Measurements from ENCODE around the gene PALLD.

PALLD gene

GRCh38 chr4:168528131-168528949 is 31.5 kb downstream of the PALLD start:
- DNase-seq, result no peak

- no peak for DNase-seq
These were observed 32.4 kb downstream of the PALLD start for GRCh38 chr4:168529257-168529656.

- no peak for DNase-seq
These were observed 34.5 kb downstream of the PALLD start for GRCh38 chr4:168531305-168531704.

- DNase-seq, result no peak
These were observed 37.7 kb downstream of the PALLD start for GRCh38 chr4:168534535-168534934.

GRCh38 chr4:168535689-168536088 is 38.8 kb downstream of the PALLD start:
- DNase-seq, result no peak

- DNase-seq, result no peak
These were observed 39.6 kb downstream of the PALLD start for GRCh38 chr4:168536448-168536847.

GRCh38 chr4:168537086-168537485 is 40.2 kb downstream of the PALLD start:
- no peak for DNase-seq

GRCh38 chr4:168537571-168537970 is 40.7 kb downstream of the PALLD start:
- DNase-seq, result no peak

GRCh38 chr4:168538632-168539031 is 41.8 kb downstream of the PALLD start:
- DNase-seq, result no peak

- DNase-seq, result no peak
These were observed 43.2 kb downstream of the PALLD start for GRCh38 chr4:168540086-168540485.

GRCh38 chr4:168540503-168541265 is 43.8 kb downstream of the PALLD start:
- no peak for DNase-seq

GRCh38 chr4:168541266-168541953 is 44.6 kb downstream of the PALLD start:
- no peak for DNase-seq

- no peak for DNase-seq
These were observed 52.3 kb downstream of the PALLD start for GRCh38 chr4:168549143-168549542.

- DNase-seq, result no peak
These were observed 53.4 kb downstream of the PALLD start for GRCh38 chr4:168550064-168550766.

GRCh38 chr4:168551211-168551610 is 54.4 kb downstream of the PALLD start:
- DNase-seq, result no peak

GRCh38 chr4:168551945-168552695 is 55.3 kb downstream of the PALLD start:
- DNase-seq, result no peak

GRCh38 chr4:168553714-168554370 is 57.0 kb downstream of the PALLD start:
- no peak for DNase-seq

GRCh38 chr4:168555437-168555836 is 58.6 kb downstream of the PALLD start:
- no peak for DNase-seq

- DNase-seq, result no peak
These were observed 60.8 kb downstream of the PALLD start for GRCh38 chr4:168557658-168558057.

GRCh38 chr4:168558599-168558998 is 61.7 kb downstream of the PALLD start:
- DNase-seq, result no peak

All from NCI-H1105 (cell line).